NCI-H460 (cell line): ENCODE data around the gene CTCF. TPM values are rescaled to one million over a fixed set of nuclear protein-coding genes. Genes with fewer than 3 reads are reported as not detected.

Experiments
- DNase-seq: peaks from one replicate; pipeline ENCODE4 v3.0.0-alpha.2; 2016; ENCODE audit warnings: low read depth; ENCODE audit errors: extremely low read depth
- small RNA-seq, 2 experiments: library from RNA; depleted of rRNA; stranded (forward); fragments of <200 nt; gene quantifications; one replicate each; pipeline ENCODE3, GENCODE V24; 2014
- total RNA-seq: library from RNA; depleted of rRNA; stranded (reverse); fragments of >200 nt; shearing (Covaris generic); gene quantifications from 2 replicates; pipeline ENCODE4 v1.2.3, GENCODE V29; 2014; rRNA removed

CTCF gene
- total RNA-seq, 1 experiment from 2014 or later: 55.9 TPM

- no peak for DNase-seq
Observed at GRCh38 chr16:67675579-67675935, 113.2 kb downstream of the CTCF start.

DNA sequence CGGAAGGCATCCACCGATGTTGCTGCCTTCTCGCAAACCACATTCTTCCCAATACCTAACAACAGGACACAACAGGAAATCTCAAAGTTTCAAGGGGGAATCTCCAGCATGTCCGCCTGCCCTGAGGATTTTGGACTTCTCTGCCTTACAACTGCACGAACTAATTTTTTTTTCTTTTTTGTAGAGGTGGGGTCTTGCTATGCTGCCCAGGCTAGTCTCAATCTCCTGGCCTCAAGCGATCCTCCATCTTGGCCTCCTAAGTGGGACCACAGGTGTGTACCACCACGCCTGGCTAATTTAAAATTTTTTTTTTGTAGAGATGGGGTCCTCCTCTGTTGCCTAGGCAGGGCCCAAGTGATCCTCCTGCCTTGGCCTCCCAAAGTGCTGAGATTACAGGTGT lies 113.7 kb downstream of the CTCF start:
- DNase-seq: no peak

DNA sequence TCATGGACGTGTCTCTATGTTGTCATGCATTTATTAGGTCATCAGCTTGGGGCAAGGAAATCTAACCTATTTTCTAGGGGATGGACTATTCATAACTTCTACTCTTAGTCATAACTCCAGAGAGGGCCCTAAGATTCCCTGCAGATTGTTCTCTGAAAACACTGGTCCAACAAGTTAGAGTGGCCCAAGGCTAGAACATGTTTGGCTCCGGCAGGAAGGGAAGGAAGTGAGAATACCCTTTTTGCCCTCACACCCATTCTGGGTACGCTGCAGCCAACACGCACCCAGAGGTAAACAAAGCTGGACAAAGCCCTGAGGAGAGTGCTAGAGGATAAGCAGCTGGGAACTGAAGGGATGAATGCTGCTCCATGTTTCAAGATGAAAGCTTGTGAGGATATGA lies 114.2 kb downstream of the CTCF start:
- DNase-seq: no peak

- no peak for DNase-seq
Observed at GRCh38 chr16:67676939-67677338, 114.6 kb downstream of the CTCF start.

GRCh38 chr16:67677712-67678111 lies 115.4 kb downstream of the CTCF start:
- no peak for DNase-seq

DNA sequence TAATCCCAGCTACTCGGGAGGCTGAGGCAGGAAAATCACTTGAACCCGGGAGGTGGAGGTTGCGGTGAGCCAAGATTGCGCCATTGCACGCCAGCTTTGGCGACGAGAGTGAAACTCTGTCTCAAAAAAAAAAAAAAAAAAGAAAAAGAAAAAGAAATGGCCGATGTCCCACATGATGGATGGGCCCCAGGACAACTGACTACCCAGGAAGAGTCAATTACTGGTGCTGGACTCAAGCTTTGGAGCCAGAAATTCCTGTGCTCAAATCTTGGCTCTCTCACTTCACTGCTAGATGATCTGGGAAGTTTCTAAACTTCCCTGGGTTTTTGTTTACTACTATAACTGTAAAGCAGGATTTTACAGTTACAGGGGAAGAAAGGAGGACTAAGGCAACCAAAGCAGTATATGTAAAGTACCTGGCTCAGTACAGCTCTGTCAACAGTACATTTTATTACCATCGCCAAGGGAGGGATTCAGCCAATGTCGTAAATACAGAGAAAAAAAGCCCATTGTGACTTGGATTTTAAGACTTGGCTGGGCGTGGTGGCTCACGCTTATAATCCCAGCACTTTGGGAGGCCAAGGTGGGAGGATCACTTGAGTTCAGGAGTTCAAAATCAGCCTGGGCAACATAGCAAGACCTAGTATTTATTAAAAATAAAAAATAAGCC lies 116.2 kb downstream of the CTCF start:
- no peak for DNase-seq

DNA sequence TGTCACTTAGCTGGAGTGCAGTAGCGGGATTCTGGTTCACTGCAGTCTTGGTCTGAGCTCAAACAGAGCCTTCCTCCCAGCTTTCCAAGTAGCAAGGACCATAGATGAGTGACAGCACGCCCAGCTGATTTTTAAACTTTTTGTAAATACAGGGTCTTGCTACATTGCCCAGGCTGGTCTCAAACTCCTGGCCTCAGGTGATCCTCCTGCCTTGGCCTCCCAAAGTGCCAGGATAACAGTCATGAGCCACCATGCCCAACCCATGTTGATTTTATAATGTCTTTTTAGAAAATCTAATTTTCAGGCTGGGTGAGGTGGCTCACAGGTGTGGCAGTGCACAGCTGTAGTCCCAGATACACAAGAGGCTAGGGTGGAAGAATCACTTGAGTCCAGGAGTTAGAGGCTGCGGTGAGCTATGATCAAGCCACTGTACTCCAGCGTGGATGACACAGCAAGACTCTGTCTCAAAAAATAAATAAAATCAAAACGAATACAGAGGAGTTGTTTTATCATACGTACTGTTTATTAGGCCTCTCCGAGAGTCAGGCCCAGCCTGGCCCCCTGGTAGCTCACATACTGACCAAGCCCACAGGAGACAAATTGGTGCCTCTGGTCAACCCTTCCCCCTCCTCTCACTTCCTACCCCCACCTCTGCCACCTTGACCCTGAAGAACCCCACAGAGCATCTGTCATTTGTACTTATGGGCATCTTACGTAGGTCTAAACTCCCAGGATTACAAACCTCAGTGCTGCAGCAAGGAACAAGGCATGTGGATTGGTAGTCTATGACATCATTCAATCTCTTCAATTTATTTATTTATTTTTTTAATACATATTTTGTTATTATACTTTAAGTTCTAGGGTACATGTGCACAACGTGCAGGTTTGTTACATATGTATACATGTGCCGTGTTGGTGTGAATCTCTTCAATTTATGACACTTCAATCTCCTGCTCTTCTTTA lies 117.9 kb downstream of the CTCF start:
- no peak for DNase-seq

DNA sequence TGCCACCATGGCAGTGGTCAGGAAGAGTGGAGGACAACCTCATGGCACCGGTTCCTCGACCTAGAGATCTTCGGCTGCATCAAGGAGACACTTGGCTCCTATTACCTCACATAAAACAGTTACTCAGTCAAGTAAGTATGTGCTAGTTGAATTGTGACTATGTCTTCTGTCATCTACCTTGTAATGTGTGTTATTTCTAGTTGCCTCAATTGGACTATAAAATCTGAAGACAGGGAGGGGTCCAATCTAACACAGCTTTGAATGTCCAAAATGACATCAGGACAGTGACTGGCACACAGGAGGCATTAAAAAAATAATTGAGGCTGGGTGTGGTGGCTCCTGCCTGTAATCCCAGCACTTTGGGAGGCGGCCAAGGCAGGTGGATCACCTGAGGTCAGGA lies 121.4 kb downstream of the CTCF start:
- no peak for DNase-seq

- no peak for DNase-seq
Observed at GRCh38 chr16:67685388-67686112, 123.2 kb downstream of the CTCF start.

Small RNA genes lying within 50 kb of the gene (small RNA-seq; reads per million reads assigned to genes)
- gene AC027682.3: 0 reads per million in 2 experiments

Other genes starting within 250 kb of the CTCF start
- not detected in 2 replicates for gene KCTD19, start 235.8 kb upstream of the CTCF start, total RNA-seq
- gene LRRC36, start 235.7 kb upstream of the CTCF start, total RNA-seq: not detected in 2 replicates
- 0.84 TPM in 1 of 2 replicates, not detected in the other for gene TPPP3, start 169.0 kb upstream of the CTCF start, total RNA-seq
- 9.9 and 12.6 TPM in 2 replicates for gene ZDHHC1, start 146.0 kb upstream of the CTCF start, total RNA-seq
- 0.17 and 1.2 TPM in 2 replicates for gene HSD11B2, start 131.4 kb upstream of the CTCF start, total RNA-seq
- 66.7 and 69.8 TPM in 2 replicates for gene ATP6V0D1, start 81.4 kb upstream of the CTCF start, total RNA-seq
- gene AGRP, start 79.0 kb upstream of the CTCF start, total RNA-seq: not detected in 2 replicates
- 21.9 and 24.1 TPM in 2 replicates for gene RIPOR1, start 33.7 kb upstream of the CTCF start, total RNA-seq
- gene CARMIL2, start 82.6 kb downstream of the CTCF start, total RNA-seq: 0.32 and 0.40 TPM in 2 replicates
- 27.7 and 37.9 TPM in 2 replicates for gene ACD, start 97.7 kb downstream of the CTCF start, total RNA-seq
- 3.4 and 6.5 TPM in 2 replicates for gene PARD6A, start 98.4 kb downstream of the CTCF start, total RNA-seq
- 10.2 and 10.4 TPM in 2 replicates for gene ENKD1, start 104.2 kb downstream of the CTCF start, total RNA-seq
- 0.27 TPM in 1 of 2 replicates, not detected in the other for gene C16orf86, start 104.3 kb downstream of the CTCF start, total RNA-seq
- gene GFOD2, start 156.8 kb downstream of the CTCF start, total RNA-seq: 15.0 and 17.4 TPM in 2 replicates
- 6.8 and 8.2 TPM in 2 replicates for gene RANBP10, start 244.0 kb downstream of the CTCF start, total RNA-seq
- 0.45 TPM in 1 of 2 replicates, not detected in the other for gene TSNAXIP1, start 244.4 kb downstream of the CTCF start, total RNA-seq